HG02610 (cell line): ENCODE results near the gene SMIM38.

ENCODE experiments used
- ATAC-seq: cut with Tn5 transposase; IDR thresholded peaks from one replicate; pipeline ENCODE4 v1.9.1; 2021; ENCODE audit warnings: mild to moderate bottlenecking, moderate library complexity; ENCODE audit not compliant: unreplicated experiment

SMIM38 gene

GRCh38 chr11:69158301-69159149 is 2.8 kb downstream of the SMIM38 start:
- ATAC-seq: no peak

- no peak for ATAC-seq
Measured at GRCh38 chr11:69159150-69159852, 3.6 kb downstream of the SMIM38 start.

- ATAC-seq: no peak
Measured at GRCh38 chr11:69160296-69161116, 4.8 kb downstream of the SMIM38 start.

- no peak for ATAC-seq
Measured at GRCh38 chr11:69161117-69161407, 5.3 kb downstream of the SMIM38 start.

- no peak for ATAC-seq
Measured at GRCh38 chr11:69162505-69162904, 6.8 kb downstream of the SMIM38 start.

- no peak for ATAC-seq
Measured at GRCh38 chr11:69163842-69164241, 8.1 kb downstream of the SMIM38 start.

- no peak for ATAC-seq
Measured at GRCh38 chr11:69164824-69165223, 9.1 kb downstream of the SMIM38 start.

- ATAC-seq: no peak
Measured at GRCh38 chr11:69165775-69166174, 10.0 kb downstream of the SMIM38 start.

- peak; percentile 90 for ATAC-seq
Measured at GRCh38 chr11:69166218-69167115, 10.7 kb downstream of the SMIM38 start.

GRCh38 chr11:69167130-69167915 is 11.6 kb downstream of the SMIM38 start:
- no peak for ATAC-seq

GRCh38 chr11:69167916-69168691 is 12.4 kb downstream of the SMIM38 start:
- no peak for ATAC-seq

GRCh38 chr11:69169479-69169878 is 13.7 kb downstream of the SMIM38 start:
- ATAC-seq: no peak

- no peak for ATAC-seq
Measured at GRCh38 chr11:69170704-69171103, 15.0 kb downstream of the SMIM38 start.

- ATAC-seq: no peak
Measured at GRCh38 chr11:69171476-69172240, 15.9 kb downstream of the SMIM38 start.

GRCh38 chr11:69172674-69173073 is 16.9 kb downstream of the SMIM38 start:
- ATAC-seq: no peak

- ATAC-seq: no peak
Measured at GRCh38 chr11:69173331-69173730, 17.6 kb downstream of the SMIM38 start.

- ATAC-seq: no peak
Measured at GRCh38 chr11:69173925-69174581, 18.3 kb downstream of the SMIM38 start.

- no peak for ATAC-seq
Measured at GRCh38 chr11:69174841-69175240, 19.1 kb downstream of the SMIM38 start.
